ENCODE data around the gene IL1RN.
"Not testable (repeated sequence)": the region's sequence is repeated elsewhere in the genome, so short reads cannot be mapped to it uniquely, and the experiment has no call there.

Gene IL1RN

DNA sequence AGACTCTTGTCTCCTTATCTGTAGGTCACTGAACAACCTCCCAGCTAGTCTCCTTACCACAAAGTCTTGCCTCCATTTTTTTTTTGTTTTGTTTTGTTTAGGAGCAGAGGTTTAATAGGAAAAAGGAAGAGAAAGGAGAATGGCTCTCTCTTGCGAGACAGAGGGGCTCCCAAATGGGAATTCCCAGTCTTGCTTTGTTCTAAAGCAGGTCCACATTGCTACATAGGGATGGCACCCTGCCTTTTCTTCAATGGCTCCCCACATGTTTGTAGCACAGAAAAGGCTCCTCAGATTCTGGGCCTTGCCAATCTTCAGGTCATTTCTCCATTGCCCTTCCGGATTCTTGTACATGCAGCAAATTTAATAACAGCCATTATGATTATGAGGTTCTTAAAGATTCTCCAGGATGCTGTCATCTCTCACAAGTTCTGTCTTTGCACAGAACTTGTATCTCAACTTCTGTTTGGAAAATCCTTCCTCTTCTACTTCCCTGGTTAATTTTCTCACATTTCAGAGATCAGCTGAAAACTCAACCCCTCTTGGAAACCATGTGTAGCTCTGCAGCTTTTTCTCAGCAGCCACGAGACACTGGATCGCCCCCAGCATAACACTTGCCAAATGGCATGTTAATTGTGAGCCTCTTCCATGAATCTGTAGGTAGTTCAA lies 36.0 kb upstream of the IL1RN start:
- no peak overlapping the region for H3K4me3 ChIP-seq (ENCODE audit: low read length)
- no peaks in the 10 kb centered on the region for H3K36me3 ChIP-seq (ENCODE audit: control insufficient read depth, insufficient read depth, low read length)
- no peaks in the 10 kb centered on the region for H3K27me3 ChIP-seq (ENCODE audit: control insufficient read depth, insufficient read depth, low read length)
- H3K4me1 ChIP-seq (ENCODE audit: control insufficient read depth, insufficient read depth, low read length), result no peaks in the 10 kb centered on the region
- H3K9me3 ChIP-seq (ENCODE audit: control insufficient read depth, low read length), result no peaks in the 10 kb centered on the region
- H3K9ac ChIP-seq (ENCODE audit: low read length), result no peak overlapping the region

DNA sequence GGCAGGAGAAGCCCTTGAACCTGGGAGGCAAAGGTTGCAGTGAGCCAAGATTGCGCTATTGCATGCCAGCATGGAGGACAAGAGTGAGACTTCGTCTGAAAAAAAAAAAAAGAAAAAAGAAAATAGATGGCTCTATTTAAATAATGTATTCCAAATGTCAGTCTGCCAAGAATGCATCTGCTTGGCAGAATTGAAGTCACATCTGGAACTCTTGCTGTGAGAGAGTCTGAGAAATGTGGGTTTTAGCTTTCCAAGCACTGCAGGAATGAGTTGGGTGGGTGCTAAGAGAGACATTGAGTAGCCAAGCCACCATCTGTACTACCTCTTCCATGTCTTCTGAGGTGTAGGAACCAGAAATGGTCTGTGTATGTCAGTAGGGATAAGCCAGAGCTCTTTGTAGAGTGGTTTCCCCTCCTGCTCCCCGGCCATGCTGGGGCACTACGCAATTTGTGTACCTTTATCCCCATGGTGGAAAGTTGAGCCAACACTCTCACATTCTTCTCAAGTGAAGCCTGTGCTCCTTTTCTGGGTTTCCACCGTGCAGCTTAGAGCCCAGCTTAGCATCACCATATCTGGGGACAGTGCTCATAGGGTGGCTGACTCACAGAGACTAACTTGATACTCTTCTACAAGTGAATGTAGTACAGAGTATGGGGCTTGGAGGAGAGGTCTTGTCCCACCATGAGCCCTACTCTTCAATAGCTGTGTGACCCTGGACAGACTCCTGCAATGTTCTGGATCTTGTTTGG lies 34.4 kb upstream of the IL1RN start:
- Histone ChIP-seq H3K27me3 (ENCODE audit: control insufficient read depth, insufficient read depth, low read length) (no peaks in the 10 kb centered on the region), H3K9me3 (ENCODE audit: control insufficient read depth, low read length) (no peaks in the 10 kb centered on the region), H3K9ac (ENCODE audit: low read length) (no peak overlapping the region), H3K4me1 (ENCODE audit: control insufficient read depth, insufficient read depth, low read length) (peaks cover 3% of the 10 kb centered on the region), H3K4me3 (ENCODE audit: low read length) (no peak overlapping the region), H3K36me3 (ENCODE audit: control insufficient read depth, insufficient read depth, low read length) (no peaks in the 10 kb centered on the region)

DNA sequence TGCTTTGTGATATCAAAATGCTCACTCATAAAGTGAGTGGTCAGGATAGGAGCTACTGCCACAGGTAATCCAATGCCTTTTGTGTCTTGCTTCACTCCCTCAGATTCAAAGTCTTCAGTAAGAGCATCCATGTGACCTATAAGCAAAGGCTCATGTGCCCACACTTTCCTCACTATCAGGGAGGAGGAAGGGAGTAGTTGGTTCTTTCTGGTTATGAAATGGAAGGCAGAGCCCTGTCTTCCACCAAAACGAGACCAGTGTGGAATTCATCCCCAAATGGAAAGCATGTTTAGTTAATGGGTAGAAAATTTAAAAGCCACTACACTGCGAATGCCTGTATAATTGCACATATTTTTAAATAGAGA lies 33.8 kb upstream of the IL1RN start:
- Histone ChIP-seq H3K9ac (ENCODE audit: low read length) (no peak overlapping the region), H3K9me3 (ENCODE audit: control insufficient read depth, low read length) (no peaks in the 10 kb centered on the region)

DNA sequence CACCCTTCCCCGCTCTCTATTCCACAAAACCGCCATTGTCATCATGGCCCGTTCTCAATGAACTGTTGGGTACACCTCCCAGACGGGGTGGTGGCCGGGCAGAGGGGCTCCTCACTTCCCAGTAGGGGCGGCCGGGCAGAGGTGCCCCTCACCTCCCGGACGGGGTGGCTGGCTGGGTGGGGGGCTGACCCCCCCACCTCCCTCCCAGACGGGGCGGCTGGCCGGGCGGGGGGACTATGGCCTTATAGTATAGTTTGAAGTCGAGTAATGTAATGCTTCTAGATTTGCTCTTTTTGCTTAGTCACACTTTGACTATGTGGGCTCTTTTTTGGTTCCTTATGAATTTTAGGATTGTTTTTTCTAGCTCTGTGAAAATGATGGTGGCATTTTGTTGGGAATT lies 31.1 kb upstream of the IL1RN start:
- not testable (repeated sequence) for H3K4me1 ChIP-seq (ENCODE audit: control insufficient read depth, insufficient read depth, low read length); H3K9ac ChIP-seq (ENCODE audit: low read length); H3K9me3 ChIP-seq (ENCODE audit: control insufficient read depth, low read length); H3K27me3 ChIP-seq (ENCODE audit: control insufficient read depth, insufficient read depth, low read length); H3K4me3 ChIP-seq (ENCODE audit: low read length); H3K36me3 ChIP-seq (ENCODE audit: control insufficient read depth, insufficient read depth, low read length)

More for the DNA sequence above, 33.8 kb upstream of the IL1RN start:
- H3K27me3 ChIP-seq (ENCODE audit: control insufficient read depth, insufficient read depth, low read length), result no peaks in the 10 kb centered on the region
- no peaks in the 10 kb centered on the region for H3K36me3 ChIP-seq (ENCODE audit: control insufficient read depth, insufficient read depth, low read length)
- H3K4me3 ChIP-seq (ENCODE audit: low read length), result no peak overlapping the region
- peaks cover 6% of the 10 kb centered on the region for H3K4me1 ChIP-seq (ENCODE audit: control insufficient read depth, insufficient read depth, low read length)

DNA sequence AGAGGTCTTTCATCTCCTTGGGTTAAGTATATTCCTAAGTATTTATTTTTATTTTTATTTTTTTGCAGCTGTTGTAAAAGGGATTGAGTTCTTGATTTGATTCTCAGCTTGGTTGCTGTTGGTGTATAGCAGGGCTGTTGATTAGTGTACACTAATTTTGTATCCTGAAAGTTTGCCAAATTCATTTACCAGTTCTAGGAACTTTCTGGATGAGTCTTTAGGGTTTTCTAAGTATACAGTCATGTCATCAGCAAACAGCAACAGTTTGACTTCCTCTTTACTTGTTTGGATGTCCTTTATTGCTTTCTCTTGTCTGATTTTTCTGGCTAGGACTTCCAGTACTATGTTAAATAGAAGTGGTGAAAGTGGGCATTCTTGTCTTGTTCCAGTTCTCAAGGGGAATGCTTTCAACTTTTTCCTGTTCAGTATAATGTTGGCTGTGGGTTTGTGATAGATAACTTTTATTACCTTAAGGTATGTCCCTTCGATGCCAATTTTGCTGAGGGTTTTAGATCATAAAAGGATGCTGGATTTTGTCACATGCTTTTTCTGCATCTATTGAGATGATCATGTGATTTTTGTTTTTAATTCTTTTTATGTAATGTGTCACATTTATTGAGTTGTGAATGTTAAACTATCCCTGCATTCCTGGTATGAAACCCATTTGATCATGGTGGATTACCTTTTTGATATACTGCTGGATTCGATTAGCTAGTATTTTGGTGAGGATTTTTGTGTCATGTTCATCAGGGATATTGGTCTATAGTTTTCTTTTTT lies 30.4 kb upstream of the IL1RN start:
- H3K9ac ChIP-seq (ENCODE audit: low read length), result not testable (repeated sequence)

DNA sequence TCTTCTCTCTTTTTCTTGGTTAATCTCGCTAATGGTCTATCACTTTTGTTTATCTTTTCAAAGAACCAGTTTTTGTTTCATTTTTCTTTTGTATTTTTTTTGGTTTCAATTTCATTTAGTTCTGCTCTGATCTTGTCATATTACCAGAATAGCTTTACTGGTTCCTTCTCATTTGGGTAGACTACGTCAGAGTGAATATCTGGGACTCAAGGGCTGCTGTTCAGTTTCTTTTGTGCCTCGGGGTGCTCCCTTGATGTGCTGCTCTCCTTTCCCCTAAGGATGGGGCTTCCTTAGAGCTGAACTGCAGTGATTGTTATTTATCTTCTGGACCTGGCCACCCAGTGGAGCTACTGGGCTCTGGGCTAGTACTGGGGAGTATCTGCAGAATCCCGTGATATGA lies 29.4 kb upstream of the IL1RN start:
- no peak overlapping the region for H3K4me3 ChIP-seq (ENCODE audit: low read length)
- H3K36me3 ChIP-seq (ENCODE audit: control insufficient read depth, insufficient read depth, low read length), result no peaks in the 10 kb centered on the region
- H3K9ac ChIP-seq (ENCODE audit: low read length), result no peak overlapping the region
- H3K27me3 ChIP-seq (ENCODE audit: control insufficient read depth, insufficient read depth, low read length), result no peaks in the 10 kb centered on the region
- peaks cover 6% of the 10 kb centered on the region for H3K4me1 ChIP-seq (ENCODE audit: control insufficient read depth, insufficient read depth, low read length)
- H3K9me3 ChIP-seq (ENCODE audit: control insufficient read depth, low read length), result no peaks in the 10 kb centered on the region

More for the DNA sequence above, 30.4 kb upstream of the IL1RN start:
- not testable (repeated sequence) for H3K4me3 ChIP-seq (ENCODE audit: low read length); H3K9me3 ChIP-seq (ENCODE audit: control insufficient read depth, low read length); H3K36me3 ChIP-seq (ENCODE audit: control insufficient read depth, insufficient read depth, low read length); H3K4me1 ChIP-seq (ENCODE audit: control insufficient read depth, insufficient read depth, low read length); H3K27me3 ChIP-seq (ENCODE audit: control insufficient read depth, insufficient read depth, low read length)

DNA sequence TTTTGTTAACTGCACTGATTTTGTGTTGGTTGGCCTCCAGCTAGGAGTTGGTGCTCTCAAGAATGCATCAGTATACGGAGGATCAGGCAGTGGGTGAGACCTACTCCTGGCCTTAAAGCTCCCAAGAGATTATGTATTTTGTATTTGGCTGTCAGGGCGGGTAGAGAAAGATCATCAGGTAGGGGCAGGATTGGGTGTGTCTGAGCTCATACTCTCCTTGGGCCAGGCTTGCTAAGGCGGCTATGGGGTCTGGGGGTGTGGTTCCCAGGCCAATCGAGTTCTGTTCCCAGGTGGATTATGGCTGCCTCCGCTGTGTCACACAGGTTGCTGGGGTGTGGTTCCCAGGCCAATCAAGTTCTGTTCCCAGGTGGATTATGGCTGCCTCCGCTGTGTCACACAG lies 28.9 kb upstream of the IL1RN start:
- Histone ChIP-seq H3K9me3 (ENCODE audit: control insufficient read depth, low read length) (no peaks in the 10 kb centered on the region), H3K9ac (ENCODE audit: low read length) (no peak overlapping the region), H3K27me3 (ENCODE audit: control insufficient read depth, insufficient read depth, low read length) (no peaks in the 10 kb centered on the region), H3K4me1 (ENCODE audit: control insufficient read depth, insufficient read depth, low read length) (peaks cover 6% of the 10 kb centered on the region), H3K4me3 (ENCODE audit: low read length) (no peak overlapping the region), H3K36me3 (ENCODE audit: control insufficient read depth, insufficient read depth, low read length) (no peaks in the 10 kb centered on the region)

DNA sequence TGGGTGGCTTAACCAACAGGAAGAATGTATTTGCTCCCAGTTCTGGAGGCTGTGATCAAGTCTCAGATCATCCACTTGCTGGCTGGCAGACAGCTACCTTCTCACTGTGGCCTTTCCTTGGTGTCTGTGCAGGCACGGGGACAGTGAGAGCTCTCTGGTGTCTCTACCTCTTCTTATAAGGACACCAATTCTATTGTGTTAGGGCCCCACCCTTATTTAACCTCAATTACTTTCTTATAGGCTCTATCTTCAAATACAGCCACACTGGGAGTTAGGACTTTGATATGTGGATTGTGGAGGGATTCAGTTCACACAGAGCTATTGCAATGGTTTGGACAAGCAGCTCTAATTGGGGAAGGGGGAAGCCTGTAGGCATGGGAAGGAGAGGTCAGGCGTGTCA lies 25.3 kb upstream of the IL1RN start:
- Histone ChIP-seq H3K36me3 (ENCODE audit: control insufficient read depth, insufficient read depth, low read length) (no peaks in the 10 kb centered on the region), H3K9ac (ENCODE audit: low read length) (no peak overlapping the region), H3K4me1 (ENCODE audit: control insufficient read depth, insufficient read depth, low read length) (peaks cover 6% of the 10 kb centered on the region), H3K4me3 (ENCODE audit: low read length) (no peak overlapping the region), H3K27me3 (ENCODE audit: control insufficient read depth, insufficient read depth, low read length) (no peaks in the 10 kb centered on the region), H3K9me3 (ENCODE audit: control insufficient read depth, low read length) (no peaks in the 10 kb centered on the region)

DNA sequence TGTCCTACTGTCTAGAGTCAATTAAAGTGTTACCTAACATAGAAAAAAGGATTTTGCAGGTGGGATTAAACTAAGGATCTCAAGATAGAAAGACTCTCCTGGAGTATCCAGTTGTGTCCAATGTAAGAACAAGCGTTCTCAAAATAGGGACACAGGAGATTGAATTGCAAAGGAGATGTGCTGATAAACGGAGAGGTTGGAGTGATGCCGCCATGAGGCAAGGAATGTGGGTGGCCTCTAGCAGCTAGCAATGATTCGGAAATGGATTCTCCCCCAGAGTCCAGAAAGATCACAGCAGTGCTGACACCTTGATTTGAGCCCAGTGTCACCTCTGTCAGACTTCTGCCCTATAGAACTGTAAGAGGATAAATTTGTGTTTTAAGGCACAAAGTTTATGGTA lies 24.1 kb upstream of the IL1RN start:
- Histone ChIP-seq H3K9ac (ENCODE audit: low read length) (no peak overlapping the region), H3K9me3 (ENCODE audit: control insufficient read depth, low read length) (no peaks in the 10 kb centered on the region), H3K4me1 (ENCODE audit: control insufficient read depth, insufficient read depth, low read length) (peaks cover under 1% of the 10 kb centered on the region), H3K36me3 (ENCODE audit: control insufficient read depth, insufficient read depth, low read length) (no peaks in the 10 kb centered on the region), H3K4me3 (ENCODE audit: low read length) (no peak overlapping the region), H3K27me3 (ENCODE audit: control insufficient read depth, insufficient read depth, low read length) (no peaks in the 10 kb centered on the region)

DNA sequence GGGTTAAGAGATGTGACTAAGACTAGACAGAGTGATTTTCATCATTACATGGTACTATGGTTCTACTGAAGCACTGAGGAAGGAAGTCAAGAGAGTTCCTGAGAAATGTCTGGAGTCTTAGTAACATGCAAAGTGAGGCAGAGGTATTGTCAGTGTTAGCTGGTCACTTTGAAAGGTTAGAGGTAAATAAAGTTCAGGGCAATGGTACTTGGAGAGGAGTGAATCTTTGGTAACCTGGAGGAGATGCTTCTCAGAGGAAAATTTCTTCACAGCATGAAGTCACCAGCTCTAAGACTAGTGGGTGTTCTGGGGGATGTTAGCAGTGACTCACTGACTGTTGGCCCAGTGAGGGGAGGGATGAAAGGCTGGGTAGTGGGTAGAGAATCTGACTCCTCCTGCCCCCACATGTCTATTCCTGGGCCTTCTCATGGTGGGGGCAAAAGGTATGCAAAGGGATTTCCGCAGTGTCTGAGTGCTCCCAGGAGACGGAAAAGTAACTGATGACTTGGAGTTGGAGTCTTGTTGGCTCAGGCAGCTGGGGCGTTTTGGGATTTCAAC lies 23.3 kb upstream of the IL1RN start:
- H3K9me3 ChIP-seq (ENCODE audit: control insufficient read depth, low read length), result no peaks in the 10 kb centered on the region

DNA sequence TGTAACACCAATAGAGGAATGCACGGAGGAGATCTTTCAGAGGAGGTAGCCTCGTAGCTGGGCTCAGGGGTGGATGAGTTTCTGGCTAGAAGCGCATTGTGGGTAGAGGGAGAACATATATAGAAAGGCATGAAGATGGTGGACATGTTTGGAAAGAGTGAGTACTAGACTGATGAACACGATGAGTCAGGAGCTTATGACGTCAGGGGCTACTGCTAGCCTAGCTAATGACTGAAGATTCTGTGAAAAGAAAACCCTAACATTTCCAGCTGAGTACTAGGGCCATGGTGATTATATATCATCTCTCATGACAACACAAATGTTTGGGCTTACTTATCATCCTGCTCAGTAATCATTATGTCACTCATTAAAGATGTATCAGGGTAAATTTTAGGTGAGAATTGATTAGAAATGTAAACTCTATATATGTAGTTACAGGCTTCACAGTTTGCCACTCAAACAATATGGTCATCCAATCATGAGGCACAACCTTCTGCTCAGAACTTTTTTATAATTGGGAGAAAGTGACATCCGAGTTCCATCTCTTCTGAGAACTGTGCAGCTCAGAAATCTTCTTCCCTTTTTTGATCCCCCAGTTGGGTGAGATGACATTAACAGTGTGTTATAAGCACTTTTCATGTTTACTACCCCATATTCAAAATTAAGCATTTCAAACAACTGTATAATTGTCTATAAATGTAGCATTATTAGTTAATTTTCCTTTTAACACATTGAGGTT lies 22.2 kb upstream of the IL1RN start:
- H3K4me1 ChIP-seq (ENCODE audit: control insufficient read depth, insufficient read depth, low read length), result no peaks in the 10 kb centered on the region
- H3K9ac ChIP-seq (ENCODE audit: low read length), result no peak overlapping the region
- no peaks in the 10 kb centered on the region for H3K27me3 ChIP-seq (ENCODE audit: control insufficient read depth, insufficient read depth, low read length)
- H3K36me3 ChIP-seq (ENCODE audit: control insufficient read depth, insufficient read depth, low read length), result no peaks in the 10 kb centered on the region
- no peak overlapping the region for H3K4me3 ChIP-seq (ENCODE audit: low read length)
- no peaks in the 10 kb centered on the region for H3K9me3 ChIP-seq (ENCODE audit: control insufficient read depth, low read length)

More for the DNA sequence above, 23.3 kb upstream of the IL1RN start:
- Histone ChIP-seq H3K4me3 (ENCODE audit: low read length) (no peak overlapping the region), H3K4me1 (ENCODE audit: control insufficient read depth, insufficient read depth, low read length) (no peaks in the 10 kb centered on the region), H3K9ac (ENCODE audit: low read length) (no peak overlapping the region), H3K36me3 (ENCODE audit: control insufficient read depth, insufficient read depth, low read length) (no peaks in the 10 kb centered on the region), H3K27me3 (ENCODE audit: control insufficient read depth, insufficient read depth, low read length) (no peaks in the 10 kb centered on the region)
